GM12878 (cell line): ENCODE measurements around the gene SLC25A44. TPM values are rescaled to one million over a fixed set of nuclear protein-coding genes. Genes with fewer than 3 reads are reported as not detected.

Source experiments
- ATAC-seq: fragments of 200-7000 bp; cut with Tn5 transposase; 3 replicates; pipeline ENCODE4 v1.9.1; 2020; ENCODE audit warnings: mild to moderate bottlenecking, moderate library complexity
- Bru-seq: library from RNA; stranded (reverse); fragments of 400-500 nt; gene quantifications from one replicate; lab custom pipeline; 2021; lab: Mats Ljungman, UMichigan
- BruChase-seq, 2 experiments: library from RNA; stranded (reverse); fragments of 400-500 nt; gene quantifications; one replicate each; lab custom pipeline; 2021; lab: Mats Ljungman, UMichigan
- BruUV-seq: library from RNA; stranded (reverse); fragments of 400-500 nt; replicated peaks from 2 replicates; lab custom pipeline; 2021; lab: Mats Ljungman, UMichigan
- CTCF ChIA-PET: fragments of 300-600 bp; sonication (Branson Sonifier 250); formaldehyde crosslinking; extraction: SDS; loops from one replicate; lab custom pipeline; 2021; ENCODE audit warnings: inconsistent platforms; lab: Yijun Ruan, JAX
- POLR2A ChIA-PET: fragments of 350-600 bp; formaldehyde crosslinking; extraction: SDS; loops from one replicate; lab custom pipeline; 2021; ENCODE audit warnings: inconsistent platforms; lab: Charles Lee
- RAD21 ChIA-PET: fragments of 300-600 bp; sonication (Branson Sonifier 250); formaldehyde crosslinking; loops from one replicate; lab custom pipeline; 2023; ENCODE audit warnings: antibody characterized with exemption; ENCODE audit not compliant: unreplicated experiment; lab: Charles Lee
- SMC1A ChIA-PET: fragments of 300-600 bp; sonication (Branson Sonifier 250); formaldehyde crosslinking; loops from one replicate; lab custom pipeline; 2023; ENCODE audit not compliant: unreplicated experiment, uncharacterized antibody; lab: Charles Lee
- DNase-seq: peaks from one replicate; pipeline ENCODE4 v3.0.0-alpha.2; 2011; ENCODE audit warnings: low read depth, low spot score
- FAIRE-seq: peaks from 3 replicates; lab custom pipeline; 2011; peaks lifted over from hg19 to GRCh38; lab: Jason Lieb, UNC
- H2AFZ ChIP-seq: 2 replicates; pipeline ENCODE4 v1.6.0; 2011; ENCODE audit warnings: low read depth, low read length, control low read depth; ENCODE audit not compliant: control insufficient read depth
- H3K27ac ChIP-seq: 2 replicates; pipeline ENCODE4 v1.5.1; 2011; ENCODE audit warnings: control low read depth; ENCODE audit not compliant: control insufficient read depth, insufficient read depth
- H3K27me3 ChIP-seq, 2 experiments: replicated peaks in 1 of 2; 2 replicates each; pipeline versions ENCODE4 v1.6.0 to v1.6.1; 2011; ENCODE audit warnings: low read length in 1 of 2; ENCODE audit not compliant: control insufficient read depth in 2 of 2, insufficient read depth in 2 of 2
- H3K36me3 ChIP-seq, 2 experiments: 2 replicates each; pipeline ENCODE4 v1.5.1; 2011; ENCODE audit warnings: low read length in 1 of 2; ENCODE audit not compliant: control insufficient read depth in 2 of 2, insufficient read depth in 2 of 2
- H3K4me1 ChIP-seq: 2 replicates; pipeline ENCODE4 v1.6.1; 2011; ENCODE audit warnings: mild to moderate bottlenecking, low read length, moderate library complexity, mixed read lengths; ENCODE audit not compliant: control insufficient read depth, insufficient read depth
- H3K4me2 ChIP-seq: 2 replicates; pipeline ENCODE4 v1.6.0; 2011; ENCODE audit warnings: control low read depth; ENCODE audit not compliant: control insufficient read depth, insufficient read depth
- H3K4me3 ChIP-seq: fragments of 200-600 bp; sonication (generic); 2 replicates; pipeline ENCODE4 v1.5.1; 2016
- H3K79me2 ChIP-seq: 2 replicates; pipeline ENCODE4 v1.6.0; 2011; ENCODE audit warnings: low read length; ENCODE audit not compliant: control insufficient read depth, insufficient read depth
- H3K9ac ChIP-seq: 2 replicates; pipeline ENCODE4 v1.8.0; 2011; ENCODE audit warnings: low read length, control low read depth, mixed read lengths; ENCODE audit not compliant: control insufficient read depth, insufficient read depth
- H3K9me3 ChIP-seq: replicated peaks from 3 replicates; pipeline ENCODE4 v1.5.1; 2011; ENCODE audit warnings: mild to moderate bottlenecking, low read length; ENCODE audit not compliant: control insufficient read depth, insufficient read depth
- H4K20me1 ChIP-seq: 2 replicates; pipeline ENCODE4 v1.6.0; 2011; ENCODE audit not compliant: control insufficient read depth, insufficient read depth
- ATF2 ChIP-seq: IDR thresholded peaks from 2 replicates; pipeline ENCODE4 v1.6.1; 2012; ENCODE audit warnings: low read length, inconsistent platforms
- CHD1 ChIP-seq: IDR thresholded peaks from 2 replicates; pipeline ENCODE4 v1.6.1; 2012; ENCODE audit warnings: low read depth, low read length, improper control_type of control experiment
- NKRF ChIP-seq: fragments of 450-650 bp; conservative IDR thresholded peaks from 2 replicates; pipeline ENCODE4 v1.6.1; 2017; ENCODE audit warnings: mild to moderate bottlenecking, moderate library complexity
- NR2C1 ChIP-seq: fragments of 450-650 bp; IDR thresholded peaks from 2 replicates; pipeline ENCODE4 v1.6.1; 2017; ENCODE audit warnings: antibody characterized with exemption, mild to moderate bottlenecking, moderate library complexity
- POLR2A ChIP-seq: IDR thresholded peaks from 2 replicates; pipeline ENCODE4 v1.6.1; 2011; ENCODE audit warnings: low read depth, mild to moderate bottlenecking, low read length
- RB1 ChIP-seq: fragments of 450-650 bp; formaldehyde crosslinking; IDR thresholded peaks from 2 replicates; pipeline ENCODE4 v1.6.1; 2017; ENCODE audit warnings: mild to moderate bottlenecking, borderline replicate concordance
- REST ChIP-seq: IDR thresholded peaks from 2 replicates; pipeline ENCODE4 v1.6.1; 2012; ENCODE audit warnings: mild to moderate bottlenecking, low read depth, low read length
- RUNX3 ChIP-seq: IDR thresholded peaks from 2 replicates; pipeline ENCODE4 v1.6.1; 2012; ENCODE audit warnings: low read length, inconsistent platforms
- ZNF24 ChIP-seq: fragments of 450-650 bp; IDR thresholded peaks from 2 replicates; pipeline ENCODE4 v1.6.1; 2017; ENCODE audit warnings: antibody characterized with exemption, mild to moderate bottlenecking
- ZNF384 ChIP-seq: IDR thresholded peaks from 2 replicates; pipeline ENCODE4 v1.6.1; 2012; ENCODE audit warnings: low read depth, mild to moderate bottlenecking, low read length, improper control_type of control experiment, borderline replicate concordance
- WGBS: methylation state at CpG from one replicate; pipeline ENCODE4 v1.1.6; 2016; ENCODE audit warnings: low lambda C conversion rate; ENCODE audit not compliant: insufficient replicate concordance, insufficient coverage; ENCODE audit errors: missing lambda C conversion rate; 5-methylcytosine and 5-hydroxymethylcytosine counted together
- in situ Hi-C: fragments of 300-500 bp; cut with MboI; formaldehyde crosslinking; loops from 9 replicates; pipeline ENCODE4 v1.14.3; 2018; ENCODE audit warnings: mixed read lengths
- intact Hi-C: fragments of 100-400 bp; cut with micrococcal nuclease; formaldehyde crosslinking; loops from one replicate; pipeline ENCODE4 v1.14.2; 2022; ENCODE audit not compliant: unreplicated experiment
- long read RNA-seq, 2 experiments: library from polyadenylated mRNA; unstranded; transcript quantifications; one replicate each; pipeline ENCODE4 v2.0.0, GENCODE V29; 2019 to 2020
- polyA minus RNA-seq, 3 experiments: library from RNA; depleted of rRNA, polyadenylated mRNA; stranded (reverse); fragments of >200 nt; gene quantifications; 2 replicates each; pipeline ENCODE4 v1.2.3, GENCODE V29; 2011
- polyA plus RNA-seq, 11 experiments: library from polyadenylated mRNA; depleted of rRNA in 4 of 11; unstranded in 6 of 11; stranded (reverse) in 5 of 11; fragments of >200 nt; fragmentation: Nextera tagmentation in 4 of 11; fragmentation: Illumina TruSeq in 1 of 11; extraction: Ambion mirVana in 4 of 11; extraction: Trizol in 1 of 11; gene quantifications; 1 replicate in 1 of 11; 2 replicates in 10 of 11; pipeline versions ENCODE4 v1.2.1 to v1.2.3, GENCODE V29; 2011 to 2016; ENCODE audit warnings: inconsistent platforms in 2 of 11, missing spikeins in 2 of 11, low read depth in 1 of 11
- total RNA-seq, 4 experiments: library from RNA; depleted of rRNA in 3 of 4; stranded (reverse); fragments of >200 nt in 3 of 4; fragmentation: Illumina TruSeq in 1 of 4; extraction: Trizol in 1 of 4; gene quantifications; 2 replicates each; pipeline versions ENCODE4 v1.2.1 to v1.2.3, GENCODE V29; 2013 to 2021

The SLC25A44 gene
- total RNA-seq (2013; cell fraction: nucleolus; rRNA removed), result 29.0 and 32.4 TPM in 2 replicates
- total RNA-seq (2014; rRNA removed), result 22.4 and 25.6 TPM in 2 replicates
- total RNA-seq (2014; rRNA removed; fragmentation: Illumina TruSeq; extraction: Trizol), result 21.1 TPM in 2 replicates
- total RNA-seq (2021), result 28.7 and 37.7 TPM in 2 replicates
- 12.3 TPM for polyA plus RNA-seq (2011; ENCODE audit: low read depth)
- polyA plus RNA-seq (2011; rRNA removed), result 22.2 and 36.3 TPM in 2 replicates
- 37.9 and 40.4 TPM in 2 replicates for polyA plus RNA-seq (2011; cell fraction: cytosol; rRNA removed)
- polyA plus RNA-seq (2011; cell fraction: nucleus; rRNA removed), result 21.2 and 21.6 TPM in 2 replicates
- 12.9 and 17.2 TPM in 2 replicates for polyA plus RNA-seq (2012)
- 36.5 and 43.3 TPM in 2 replicates for polyA plus RNA-seq (2014; fragmentation: Illumina TruSeq; extraction: Trizol)
- polyA plus RNA-seq (2014; fragmentation: Nextera tagmentation; extraction: Ambion mirVana), result 1 to 10 TPM; 7.1 to 9.2 TPM
- 28.3 and 29.9 TPM in 2 replicates for polyA plus RNA-seq (2014; rRNA removed)
- 10 to 100 TPM; 32.5 to 35.8 TPM for polyA plus RNA-seq (2016; fragmentation: Nextera tagmentation; extraction: Ambion mirVana)
- 39.0 and 49.8 TPM in 2 replicates for polyA minus RNA-seq (2011; rRNA and poly(A)+ RNA removed)
- 10.4 and 12.9 TPM in 2 replicates for polyA minus RNA-seq (2011; cell fraction: cytosol; rRNA and poly(A)+ RNA removed)
- polyA minus RNA-seq (2011; cell fraction: nucleus; rRNA and poly(A)+ RNA removed), result 7.4 and 13.0 TPM in 2 replicates
- Bru-seq, nascent RNA, result percentile 86 among the genes with signal in this experiment
- percentile 91 among the genes with signal in this experiment for BruChase-seq, experiment 1, labeled RNA remaining after a 6-hour chase
- BruChase-seq, experiment 2, labeled RNA remaining after a 2-hour chase, result percentile 94 among the genes with signal in this experiment
- long read RNA-seq, experiment 1, full-length matches to known transcripts, result 21 of 28 reads
- long read RNA-seq, experiment 1, partial matches to known transcripts, result 0 of 28 reads
- long read RNA-seq, experiment 1, other reads (novel, unspliced or antisense), result 7 of 28 reads
- long read RNA-seq, experiment 2, partial matches to known transcripts, result 1 of 17 reads
- long read RNA-seq, experiment 2, other reads (novel, unspliced or antisense), result 15 of 17 reads

- ChIA-PET RAD21 (interaction anchor here (0.6 to 4.7 kb wide), 12 partner anchors 13 to 47 kb away, joined by 3 to 44 read pairs (median 4); partner anchors contain the start of genes PMF1 and SEMA4A), SMC1A (interaction anchor here (1.0 to 4.6 kb wide), 7 partner anchors 18 to 44 kb away, joined by 3 to 26 read pairs (median 6); partner anchors contain the start of gene PMF1), POLR2A (interaction anchor here (0.6 to 11.8 kb wide), 11 partner anchors 10 to 314 kb away, joined by 3 to 158 read pairs (median 4); partner anchors contain the start of genes PMF1, SEMA4A and SMG5), CTCF (interaction anchor here (0.5 to 2.2 kb wide), 13 partner anchors 19 to 1061 kb away, joined by 3 to 21 read pairs (median 4); partner anchors contain the start of genes PMF1 and SMG5)
- FAIRE-seq (peak; percentile 96), DNase-seq (peak; percentile 100), ATAC-seq (peak; percentile 96)
- Histone ChIP-seq H3K9me3 (no peaks in the 10 kb centered on the region), H3K4me1 (peaks cover 6% of the 10 kb centered on the region), H3K79me2 (peaks cover 50% of the 10 kb centered on the region), H3K36me3 (no peaks in the 10 kb centered on the region; a peak in 3 of 4 replicates), H3K4me3 (peak within 1 kb of the TSS; percentile 100), H4K20me1 (no peaks in the 10 kb centered on the region), H3K27me3 (no peaks in the 10 kb centered on the region), H2AFZ (peak within 1 kb of the TSS; percentile 85), H3K27ac (peak within 1 kb of the TSS; percentile 87), H3K4me2 (peak within 1 kb of the TSS; percentile 95), H3K9ac (peak within 1 kb of the TSS; percentile 91)
- intact Hi-C loops (no loop called here), in situ Hi-C loops (no loop called here)
- no TSS peak for BruUV-seq
- 2% methylated on average over 59 of the region's 59 CpGs for WGBS
- TF ChIP-seq POLR2A (peak; percentile 89), CHD1 (no peak), ATF2 (no peak), RB1 (peak; percentile 65; the same call in 1 of the 2 replicates), NKRF (peak; percentile 83), RUNX3 (no peak), REST (no peak), ZNF24 (no peak), ZNF384 (no peak), NR2C1 (peak; percentile 75)
Measured at GRCh38 chr1:156193488-156194299, at the start of gene SLC25A44. Gene SLC25A44, plus strand, starts transcription at chr1:156194104. Its CDS starts 5,744 bp downstream, at chr1:156199848.
